GM10847 (cell line): Measurements from ENCODE around the gene FCN3.
A peak's percentile ranks its signal among the peaks of the same experiment; 100 is the strongest.

ENCODE experiments used
- POLR2A ChIP-seq: IDR thresholded peaks from 2 replicates; pipeline ENCODE4 v1.6.1; 2011; ENCODE audit not compliant: insufficient read length; ENCODE audit errors: extremely low read depth

Gene FCN3

DNA sequence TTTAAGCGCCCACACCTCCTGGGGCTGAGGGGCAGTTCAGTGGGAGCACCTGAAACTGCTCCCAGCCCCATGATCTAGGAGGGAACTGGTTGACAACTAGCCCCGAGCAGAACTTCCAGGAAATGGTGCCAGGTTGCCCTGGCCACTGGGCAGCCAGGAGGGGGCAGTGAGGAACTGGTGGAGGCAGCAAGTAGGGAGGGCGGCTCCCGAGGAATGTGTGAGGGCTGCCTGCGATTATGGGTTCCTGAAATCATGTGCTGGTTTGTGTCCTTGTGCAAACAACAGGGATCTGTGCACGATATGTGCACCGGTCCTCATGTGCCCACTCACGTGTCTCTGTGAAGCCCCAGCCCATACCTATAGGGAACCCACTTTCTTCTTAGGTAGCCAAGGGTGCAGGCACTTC lies 27.7 kb upstream of the FCN3 start:
- peak; percentile 20 for TF ChIP-seq POLR2A

DNA sequence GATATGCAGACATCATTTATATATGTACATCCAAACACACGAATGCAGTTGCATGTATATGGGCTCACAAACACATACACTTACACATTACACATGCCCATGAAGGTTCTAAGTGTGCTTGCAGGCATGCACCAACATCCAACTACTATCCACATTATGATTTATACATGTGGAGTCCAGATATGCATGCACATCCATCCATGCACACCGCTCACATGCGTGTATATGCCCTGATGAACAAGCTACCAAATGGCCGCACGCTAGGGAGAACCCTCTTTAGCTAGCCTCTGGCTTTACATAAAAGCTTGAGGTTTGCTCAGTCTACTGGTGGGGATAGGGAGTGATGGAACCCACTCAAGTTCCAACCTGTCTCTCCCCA lies 26.3 kb upstream of the FCN3 start:
- no peak for TF ChIP-seq POLR2A

DNA sequence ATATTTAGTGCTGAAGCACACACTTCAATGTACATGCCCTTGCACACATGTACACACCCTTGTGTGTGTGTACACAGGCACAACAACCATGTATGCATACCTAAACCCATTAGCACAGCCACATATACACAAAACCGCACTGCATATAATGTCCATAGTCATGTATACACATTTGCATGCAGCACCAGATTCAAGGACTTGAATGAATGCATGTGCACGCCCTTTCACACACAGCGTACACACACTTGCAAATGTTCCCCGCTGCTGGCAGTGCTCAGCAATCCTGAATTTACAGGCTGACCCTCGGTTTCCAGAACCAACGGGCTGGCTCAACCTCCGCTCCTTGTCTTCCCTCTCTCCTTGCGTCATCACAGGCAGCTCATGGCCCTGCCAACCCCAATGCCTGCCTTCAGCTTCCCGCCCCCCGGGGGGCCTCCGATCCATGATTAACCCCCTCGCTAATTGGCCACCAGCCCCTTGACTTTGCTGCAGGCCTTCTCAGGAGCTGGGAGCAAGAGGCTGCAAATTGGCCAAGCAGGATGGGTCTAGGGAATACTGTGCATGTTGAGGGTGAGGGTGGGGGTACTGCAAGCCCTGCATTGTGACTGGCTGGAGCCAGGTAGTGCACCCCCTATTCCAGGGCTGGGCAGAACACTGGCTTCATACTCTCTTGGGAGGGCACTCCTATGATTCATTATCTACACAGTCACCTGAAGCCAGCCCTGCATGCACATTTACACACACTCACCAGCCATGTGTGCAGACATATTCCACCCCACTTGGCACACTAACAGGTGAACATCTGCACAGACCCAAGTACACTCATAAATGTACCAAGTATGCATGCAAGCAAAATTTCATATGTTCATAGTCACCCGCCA lies 25.7 kb upstream of the FCN3 start:
- TF ChIP-seq POLR2A = no peak

- no peak for TF ChIP-seq POLR2A
Observed at GRCh38 chr1:27399251-27400025, 24.8 kb upstream of the FCN3 start.

DNA sequence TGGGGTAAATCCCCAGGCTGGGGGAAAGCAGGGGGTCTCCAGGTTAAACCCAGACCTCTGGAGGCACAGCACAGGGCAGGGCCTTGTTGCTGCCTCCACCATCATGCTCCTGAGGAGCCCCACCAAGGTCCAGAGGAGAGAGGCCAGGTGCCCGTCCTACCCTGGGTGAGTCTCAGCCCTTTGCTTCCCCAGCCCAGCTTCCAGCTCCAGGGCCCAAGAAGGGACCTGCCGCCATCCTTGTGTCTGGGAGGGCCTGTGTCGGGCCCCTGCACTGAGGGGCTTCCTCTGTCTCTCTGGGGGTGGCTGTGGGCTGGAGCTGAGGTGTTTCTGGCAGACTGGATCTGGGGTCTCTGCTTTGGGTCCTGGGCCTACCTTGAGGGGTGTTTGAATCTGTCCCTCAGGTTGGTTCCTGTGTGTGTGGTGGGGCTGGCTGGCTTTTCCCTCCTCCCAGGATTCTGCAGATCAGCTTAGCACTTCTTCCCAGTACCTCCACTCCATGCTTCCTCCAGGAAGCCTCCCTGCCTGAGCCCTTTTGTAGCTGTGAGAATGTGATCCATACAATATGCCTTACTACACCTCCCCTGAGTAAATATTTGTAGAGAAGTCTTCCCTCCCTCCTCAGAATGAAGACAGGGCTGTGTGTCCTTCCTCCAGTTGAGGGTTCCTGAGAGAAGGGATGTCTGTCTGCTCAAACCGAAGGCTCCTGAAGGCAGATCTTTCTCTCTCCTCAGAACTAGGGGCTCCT lies 24.0 kb upstream of the FCN3 start:
- TF ChIP-seq POLR2A = no peak

GRCh38 chr1:27397749-27398148 lies 23.1 kb upstream of the FCN3 start:
- no peak for TF ChIP-seq POLR2A

DNA sequence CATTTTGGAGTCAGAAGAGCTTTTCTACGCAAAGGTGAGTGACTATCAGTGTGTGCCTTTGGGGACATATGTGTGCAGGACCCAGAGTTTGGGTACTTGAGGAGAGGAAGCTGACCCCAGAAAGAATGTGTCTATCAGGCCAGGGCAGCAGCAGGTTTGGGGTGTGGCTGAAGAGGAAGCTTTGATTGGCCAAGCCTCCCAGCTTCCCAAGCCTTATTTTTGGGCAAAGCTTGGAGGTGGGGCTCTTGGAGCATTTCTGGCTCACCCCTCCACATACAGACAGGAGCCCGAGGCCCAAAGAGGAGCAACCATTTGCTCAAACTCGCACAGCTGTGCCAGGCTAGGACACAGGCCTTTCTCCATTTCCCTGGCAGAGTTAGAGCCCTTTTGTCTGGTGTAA lies 22.5 kb upstream of the FCN3 start:
- TF ChIP-seq POLR2A = no peak

DNA sequence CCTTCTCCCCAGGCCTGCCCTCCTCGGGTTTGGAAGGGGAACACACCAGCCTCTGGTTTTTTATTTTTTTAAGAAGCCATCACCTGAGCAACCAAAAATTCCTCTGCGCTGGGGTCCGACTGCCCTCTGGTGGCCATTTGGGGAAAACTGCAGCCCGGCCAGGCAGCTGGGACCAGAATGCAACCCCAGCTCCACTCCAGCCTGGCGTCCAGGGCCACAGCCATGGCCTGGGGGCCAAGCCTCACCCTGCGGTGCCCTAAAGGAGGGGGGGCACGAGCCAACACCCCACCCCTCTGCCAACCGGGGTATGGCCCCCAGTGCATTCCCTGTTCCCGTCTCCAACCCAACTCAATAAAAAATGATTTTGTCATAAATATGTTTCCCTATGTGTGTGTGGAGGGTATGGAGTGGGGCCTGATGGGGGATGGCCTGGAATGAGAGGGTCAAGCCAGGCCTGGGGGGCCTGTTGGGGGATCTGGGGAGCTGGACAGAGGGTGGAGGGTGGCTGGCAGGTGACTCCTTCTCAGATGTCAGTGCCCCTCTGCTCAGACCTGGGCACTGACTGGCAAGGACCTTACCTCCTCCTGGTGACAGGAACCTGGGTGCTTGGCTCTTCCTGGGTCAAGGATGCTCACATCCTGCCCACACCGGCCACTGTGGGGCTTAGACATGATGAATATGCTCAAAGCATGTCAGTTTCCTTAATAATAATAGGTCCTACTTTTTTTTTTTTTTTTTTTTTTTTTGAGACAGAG lies 21.0 kb upstream of the FCN3 start:
- TF ChIP-seq POLR2A = no peak

DNA sequence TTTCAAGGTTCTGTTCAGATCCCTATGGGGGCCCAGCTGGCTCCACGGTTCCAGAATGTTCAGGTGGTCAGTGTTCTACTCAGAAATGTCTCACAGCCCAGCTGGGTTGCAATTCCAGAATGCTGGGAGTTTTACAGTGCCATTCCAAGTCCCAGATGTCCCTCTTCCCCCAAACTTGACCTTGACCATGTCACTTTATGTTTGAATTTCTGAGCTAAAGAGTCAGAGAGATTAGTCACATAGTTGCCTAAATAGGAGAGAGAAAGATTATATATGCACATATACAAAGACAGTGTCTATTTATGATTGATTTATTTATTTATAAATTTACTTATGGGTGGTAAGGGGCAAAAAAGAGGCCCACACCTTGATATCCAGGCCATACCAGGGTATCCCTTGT lies 20.3 kb upstream of the FCN3 start:
- no peak for TF ChIP-seq POLR2A

DNA sequence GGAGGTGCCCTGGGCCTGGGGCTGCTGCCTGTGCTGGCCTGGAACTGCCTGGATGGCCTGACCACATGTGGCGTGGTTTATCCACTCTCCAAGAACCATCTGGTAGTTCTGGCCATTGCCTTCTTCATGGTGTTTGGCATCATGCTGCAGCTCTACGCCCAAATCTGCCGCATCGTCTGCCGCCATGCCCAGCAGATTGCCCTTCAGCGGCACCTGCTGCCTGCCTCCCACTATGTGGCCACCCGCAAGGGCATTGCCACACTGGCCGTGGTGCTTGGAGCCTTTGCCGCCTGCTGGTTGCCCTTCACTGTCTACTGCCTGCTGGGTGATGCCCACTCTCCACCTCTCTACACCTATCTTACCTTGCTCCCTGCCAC lies 19.6 kb upstream of the FCN3 start:
- TF ChIP-seq POLR2A = no peak

GRCh38 chr1:27393641-27394281 lies 19.1 kb upstream of the FCN3 start:
- no peak for TF ChIP-seq POLR2A

DNA sequence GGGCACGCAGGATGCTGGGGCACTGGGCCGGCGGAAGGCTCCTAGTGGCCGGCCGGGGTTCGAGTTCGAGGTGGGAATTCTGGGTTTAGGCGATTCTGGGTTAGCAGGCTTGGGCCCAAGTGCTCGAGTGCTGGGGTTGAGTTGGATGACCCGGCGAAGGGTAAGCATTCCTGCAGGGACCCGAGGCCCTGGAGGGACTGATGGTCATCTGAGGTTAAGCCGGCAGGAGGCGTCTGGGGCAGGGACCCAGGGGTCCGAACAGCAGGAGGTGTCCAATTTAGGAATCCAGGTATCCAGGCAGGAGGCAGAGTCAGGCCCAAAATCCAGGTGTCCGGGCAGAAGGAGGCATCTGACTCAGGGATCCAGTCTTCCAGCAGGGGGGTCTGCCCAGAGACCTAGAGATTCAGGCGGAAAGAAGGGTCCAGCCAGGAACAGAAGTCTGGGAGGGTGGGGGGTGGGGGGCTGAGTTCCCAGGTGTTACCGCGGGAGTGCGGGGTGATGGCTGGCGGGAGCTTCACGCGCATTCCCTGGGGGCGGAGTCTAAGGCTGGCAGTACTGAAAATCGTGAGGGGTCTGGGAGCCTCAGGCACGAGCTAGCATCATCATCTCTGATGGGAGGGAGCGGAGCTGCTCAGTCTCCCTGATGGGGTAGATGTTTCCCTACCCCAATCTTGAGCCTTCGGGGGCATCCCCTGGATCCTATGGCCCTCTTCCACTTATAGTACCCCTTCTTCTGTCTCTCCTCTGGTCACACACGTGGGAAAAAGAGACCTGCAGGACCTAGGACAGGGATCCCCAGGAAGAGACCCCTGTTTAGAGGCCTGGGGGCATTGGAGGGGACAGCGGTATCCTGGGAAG lies 18.4 kb upstream of the FCN3 start:
- TF ChIP-seq POLR2A = no peak

- TF ChIP-seq POLR2A = no peak
Observed at GRCh38 chr1:27392096-27392777, 17.6 kb upstream of the FCN3 start, which contains the start of gene GPR3. Gene GPR3 (plus strand): TSS chr1:27392622. CDS start chr1:27393799, 1,177 bp downstream.
